Heart left ventricle (tissue), 16 donors: Measurements from ENCODE around the gene FGF22. TPM values are rescaled to one million over a fixed set of nuclear protein-coding genes. Genes with fewer than 3 reads are reported as not detected.
A peak's percentile ranks its signal among the peaks of the same experiment; 100 is the strongest.

Source experiments
- ATAC-seq, 4 donors: fragments of 200-7000 bp; cut with Tn5 transposase; one replicate each; pipeline ENCODE4 v1.9.1; 2020 to 2022; ENCODE audit warnings: moderate library complexity in 4 of 4, mild to moderate bottlenecking in 3 of 4, moderate number of reproducible peaks in 1 of 4
- DNase-seq, 5 donors: peaks; one replicate each; pipeline ENCODE4 v3.0.0-alpha.2; 2020
- H3K27ac ChIP-seq, 12 donors: fragments of 200-600 bp; sonication (generic) in 4 of 12; one replicate each; pipeline versions ENCODE4 v1.5.0 to v1.8.0; 2016 to 2022; ENCODE audit warnings: mild to moderate bottlenecking in 2 of 12
- H3K27me3 ChIP-seq, 9 donors: fragments of 200-600 bp; sonication (generic) in 2 of 9; one replicate each; pipeline versions ENCODE4 v1.5.1 to v1.8.0; 2016 to 2022; ENCODE audit warnings: mild to moderate bottlenecking in 3 of 9
- H3K36me3 ChIP-seq, 9 donors: fragments of 200-600 bp; sonication (generic) in 2 of 9; one replicate each; pipeline versions ENCODE4 v1.5.0 to v1.8.0; 2018 to 2022; ENCODE audit warnings: mild to moderate bottlenecking in 2 of 9
- H3K4me1 ChIP-seq, 12 donors: fragments of 200-600 bp; sonication (generic) in 4 of 12; one replicate each; pipeline versions ENCODE4 v1.5.0 to v1.8.0; 2016 to 2022; ENCODE audit warnings: mild to moderate bottlenecking in 3 of 12
- H3K4me3 ChIP-seq, 12 donors: fragments of 200-600 bp; sonication (generic) in 4 of 12; one replicate each; pipeline versions ENCODE4 v1.5.0 to v1.8.0; 2017 to 2022; ENCODE audit warnings: mild to moderate bottlenecking in 9 of 12, moderate library complexity in 4 of 12
- H3K9me3 ChIP-seq, 12 donors: fragments of 200-600 bp; sonication (generic) in 4 of 12; one replicate each; pipeline versions ENCODE4 v1.5.0 to v1.8.0; 2016 to 2022; ENCODE audit warnings: mild to moderate bottlenecking in 1 of 12
- POLR2A ChIP-seq, 2 donors: fragments of 450-650 bp; IDR thresholded peaks; one replicate each; pipeline ENCODE4 v1.6.1; 2017; ENCODE audit warnings: antibody characterized with exemption in 2 of 2, mild to moderate bottlenecking in 2 of 2, moderate library complexity in 2 of 2
- WGBS, 4 donors: extraction: QIAGEN DNeasy Blood & Tissue Kit in 2 of 4; methylation state at CpG; one replicate each; pipeline versions ENCODE4 v1.1.5 to v1.1.7; 2013 to 2018; 5-methylcytosine and 5-hydroxymethylcytosine counted together
- intact Hi-C, 10 donors: fragments of 100-400 bp; cut with DNase I; formaldehyde crosslinking; loops; one replicate each; pipeline versions ENCODE4 v1.11.1 to v1.14.2; 2022
- polyA plus RNA-seq, 2 donors: library from polyadenylated mRNA; stranded (reverse); fragments of 200-250 nt; gene quantifications; one replicate each; pipeline ENCODE4 v1.2.3, GENCODE V29; 2013
- total RNA-seq, 9 donors: library from RNA; depleted of rRNA in 2 of 9; stranded (reverse); fragments of >200 nt in 2 of 9; fragmentation: NEBNext Ultra II Directional in 3 of 9; extraction: Animal tissue kit (Norgen Biotek cat#: 25700) in 3 of 9; gene quantifications; one replicate each; pipeline versions ENCODE4 v1.1.0 to v1.2.4, GENCODE V29; 2016 to 2023
- TF ChIP-seq, protein P1 (sequence below), 12 donors: fragments of 200-600 bp; sonication (generic) in 4 of 12; IDR thresholded peaks; one replicate each; pipeline versions ENCODE4 v1.5.0 to v1.8.0; 2018 to 2022; ENCODE audit warnings: antibody characterized with exemption in 12 of 12, mild to moderate bottlenecking in 5 of 12
- donor health status: ischemic (EF 13 %, LVEDD 7.1; RV severe dilation, severe dysfunction).
- donor health status: healthy with polysubstance abuse.
- donor health status: DM: no; HTN: yes; CAD: no.
- donor health status: DM: no; HTN: no; CAD: no.
- donor health status: ischemic (EF 25% LVEDD 6.9; RV normal size, moderate dysfunction).
- donor health status: ischemic (EF 25% LVEDD 5.7; RV mildly dilated, moderate dysfunction).
- donor health status: healthy.
- donor health status: DM: yes; HTN: yes; CAD: no.
- donor health status: ischemic (EF 35%, LVEDD 5.7; RV mildly dilated, moderate dysfunction).
- donor health status: nonischemic (EF 11% LVEDD 7.7; RV severe dilation, severe dysfunction).
- donor health status: DM: yes; HTN: yes; CAD: no.
- donor health status: PGD.
- donor health status: ischemic (EF 29% LVEDD 5.4; RV normal size, mild dysfunction).
- donor health status: nonischemic (EF 23%, LVEDD 6.1; RV moderate dilation, normal function).

The FGF22 gene
- total and polyA plus RNA-seq, 11 donors = 0.07 to 0.36 (median 0.16) TPM; not detected in 6

GRCh38 chr19:661427-662196 lies 21.9 kb downstream of the FGF22 start:
- intact Hi-C loops = loop anchor here in 2 of 10 donors (2.0 to 5.0 kb wide), 3 partner anchors 71 to 251 kb away; partner anchors contain the start of genes BSG (in 1 of the 2) and R3HDM4 (in 1 of the 2)
- TF ChIP-seq POLR2A (IDR thresholded peaks at IDR 0.05) = no peak
- TF ChIP-seq, protein P1, sequence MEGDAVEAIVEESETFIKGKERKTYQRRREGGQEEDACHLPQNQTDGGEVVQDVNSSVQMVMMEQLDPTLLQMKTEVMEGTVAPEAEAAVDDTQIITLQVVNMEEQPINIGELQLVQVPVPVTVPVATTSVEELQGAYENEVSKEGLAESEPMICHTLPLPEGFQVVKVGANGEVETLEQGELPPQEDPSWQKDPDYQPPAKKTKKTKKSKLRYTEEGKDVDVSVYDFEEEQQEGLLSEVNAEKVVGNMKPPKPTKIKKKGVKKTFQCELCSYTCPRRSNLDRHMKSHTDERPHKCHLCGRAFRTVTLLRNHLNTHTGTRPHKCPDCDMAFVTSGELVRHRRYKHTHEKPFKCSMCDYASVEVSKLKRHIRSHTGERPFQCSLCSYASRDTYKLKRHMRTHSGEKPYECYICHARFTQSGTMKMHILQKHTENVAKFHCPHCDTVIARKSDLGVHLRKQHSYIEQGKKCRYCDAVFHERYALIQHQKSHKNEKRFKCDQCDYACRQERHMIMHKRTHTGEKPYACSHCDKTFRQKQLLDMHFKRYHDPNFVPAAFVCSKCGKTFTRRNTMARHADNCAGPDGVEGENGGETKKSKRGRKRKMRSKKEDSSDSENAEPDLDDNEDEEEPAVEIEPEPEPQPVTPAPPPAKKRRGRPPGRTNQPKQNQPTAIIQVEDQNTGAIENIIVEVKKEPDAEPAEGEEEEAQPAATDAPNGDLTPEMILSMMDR (IDR thresholded peaks at IDR 0.05) = no peak
- peaks cover 0 to 9% (median 0%) of the 10 kb centered on the region in 9 donors for H3K36me3 ChIP-seq
- H3K27me3 ChIP-seq = no peaks in the 10 kb centered on the region
- H3K4me3 ChIP-seq = peak overlapping the region; percentile 76 to 100 (median 96)
- WGBS, 4 donors = 19 to 28% (median 23%) methylated on average over 25 to 31 of the region's 31 CpGs
- DNase-seq (peak in 3 of 5 donors; percentile 31 to 51 (median 49)), ATAC-seq (peak in 2 of 4 donors; percentile 6 to 44)
- peaks cover 22 to 75% (median 69%) of the 10 kb centered on the region in 12 donors for H3K4me1 ChIP-seq
- no peaks in the 10 kb centered on the region for H3K9me3 ChIP-seq
- peak overlapping the region; percentile 44 to 94 (median 90) for H3K27ac ChIP-seq

GRCh38 chr19:662207-662961 lies 22.7 kb downstream of the FGF22 start:
- H3K36me3 ChIP-seq = peaks cover 0 to 9% (median 0%) of the 10 kb centered on the region in 9 donors
- ATAC-seq = peak in 1 of 4 donors; percentile 16
- TF ChIP-seq POLR2A (IDR thresholded peaks at IDR 0.05) = no peak
- TF ChIP-seq, protein P1 (IDR thresholded peaks at IDR 0.05) = no peak
- intact Hi-C loops = loop anchor here in 2 of 10 donors (2.0 to 5.0 kb wide), 3 partner anchors 70 to 250 kb away; partner anchors contain the start of genes BSG (in 1 of the 2) and R3HDM4 (in 1 of the 2)
- WGBS, 4 donors = 0 to 1% (median 1%) methylated on average over 26 to 81 of the region's 81 CpGs
- peak in 3 of 5 donors; percentile 47 to 72 (median 50) for DNase-seq
- peak overlapping the region; percentile 76 to 100 (median 96) for H3K4me3 ChIP-seq
- peak overlapping the region; percentile 25 to 94 (median 90) for H3K27ac ChIP-seq
- H3K27me3 ChIP-seq = no peaks in the 10 kb centered on the region
- H3K9me3 ChIP-seq = no peaks in the 10 kb centered on the region
- H3K4me1 ChIP-seq = peaks cover 22 to 69% (median 63%) of the 10 kb centered on the region in 12 donors

DNA sequence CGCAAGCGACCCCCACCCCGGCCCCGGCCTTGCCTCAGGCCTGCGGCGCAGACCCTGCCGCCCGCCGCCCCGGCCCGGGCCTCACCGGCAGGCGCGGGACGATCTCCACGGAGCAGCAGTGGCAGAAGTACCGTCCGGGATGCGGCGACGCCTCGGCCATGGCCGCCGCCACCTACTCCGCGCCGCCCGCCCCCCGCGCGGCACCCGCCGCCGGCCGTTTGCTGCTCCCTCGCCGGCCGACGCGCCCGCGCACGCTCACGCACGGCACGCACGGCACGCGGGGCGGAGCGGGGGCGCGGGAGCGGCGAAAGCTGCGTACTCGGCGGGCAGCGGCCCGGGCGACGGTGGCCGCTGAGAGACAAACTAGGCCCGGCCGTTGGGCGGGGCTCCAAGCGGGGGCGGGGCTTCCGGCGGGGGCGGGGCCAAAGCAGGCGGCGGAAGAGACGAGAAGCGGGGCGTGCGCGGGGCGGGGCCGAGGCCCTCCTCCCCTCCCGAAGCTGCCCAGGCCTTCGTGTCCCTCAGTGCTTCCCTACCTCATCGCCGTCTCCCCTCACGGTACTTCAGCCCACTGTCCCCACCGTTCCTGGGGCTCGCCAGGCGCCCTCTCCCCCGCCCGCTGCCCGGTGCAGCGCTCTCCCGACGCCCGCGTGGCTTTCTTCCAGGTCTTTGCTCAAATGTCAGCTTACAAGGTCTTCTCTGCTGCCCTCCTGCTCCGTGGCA lies 23.4 kb downstream of the FGF22 start, which contains the start of gene RNF126:
TSS of gene RNF126 (minus strand) at position 253 of the 720 bp plus-strand sequence. CDS start at position 160, 93 bp downstream.
- Histone ChIP-seq H3K27me3 (no peaks in the 10 kb centered on the region), H3K27ac (peak within 1 kb of the TSS; percentile 43 to 97 (median 92)), H3K36me3 (peaks cover 0 to 7% (median 0%) of the 10 kb centered on the region in 9 donors), H3K4me1 (peaks cover 22 to 67% (median 55%) of the 10 kb centered on the region in 12 donors), H3K4me3 (peak within 1 kb of the TSS; percentile 76 to 100 (median 96)), H3K9me3 (no peaks in the 10 kb centered on the region)
- DNase-seq = peak; percentile 92 to 97 (median 94)
- intact Hi-C loops = loop anchor here in 2 of 10 donors (1.0 to 5.0 kb wide), 4 partner anchors 70 to 249 kb away; partner anchors contain the start of genes BSG (in 1 of the 2), PTBP1 (in 1 of the 2) and R3HDM4 (in 1 of the 2)
- TF ChIP-seq POLR2A (IDR thresholded peaks at IDR 0.05) = peak in 1 of 2 donors; percentile 24
- TF ChIP-seq, protein P1 (IDR thresholded peaks at IDR 0.05) = no peak
- peak; percentile 62 to 84 (median 80) for ATAC-seq
- 1% methylated on average over 33 to 97 of the region's 97 CpGs for WGBS, 4 donors
